ENCODE results near the gene MCCC1.
"Not testable (repeated sequence)": the region's sequence is repeated elsewhere in the genome, so short reads cannot be mapped to it uniquely, and the experiment has no call there.

GRCh38 chr3:182993486-182994201, 105.7 kb downstream of the MCCC1 start:
- TF ChIP-seq EZH2 (IDR thresholded peaks at IDR 0.05; ENCODE audit: low read depth); CTCF (conservative IDR thresholded peaks at IDR 0.05): not testable (repeated sequence)

All from PC-9 (cell line).